Endodermal cell (in vitro differentiated cells): Measurements from ENCODE around the gene PTMA. TPM values are rescaled to one million over a fixed set of nuclear protein-coding genes. Genes with fewer than 3 reads are reported as not detected.
A peak's percentile ranks its signal among the peaks of the same experiment; 100 is the strongest.

Experiments
- DNase-seq: peaks from one replicate; pipeline ENCODE4 v3.0.0-alpha.2; 2017
- H3K27ac ChIP-seq: 2 replicates; pipeline ENCODE4 v1.5.1; 2013; ENCODE audit warnings: mild to moderate bottlenecking, low read depth, low read length, moderate library complexity
- H3K27me3 ChIP-seq: 2 replicates; pipeline ENCODE4 v1.6.1; 2013; ENCODE audit warnings: mild to moderate bottlenecking, low read length, moderate library complexity; ENCODE audit not compliant: insufficient read depth, control insufficient read depth, poor library complexity, severe bottlenecking
- H3K36me3 ChIP-seq: 2 replicates; pipeline ENCODE4 v1.7.0; 2013; ENCODE audit warnings: mild to moderate bottlenecking, low read length, moderate library complexity; ENCODE audit not compliant: control insufficient read depth, insufficient read depth
- H3K4me1 ChIP-seq: one replicate; pipeline ENCODE4 v1.7.0; 2013; ENCODE audit warnings: low read length; ENCODE audit not compliant: control insufficient read depth, insufficient read depth
- H3K4me3 ChIP-seq: 2 replicates; pipeline ENCODE4 v1.5.1; 2013; ENCODE audit warnings: mild to moderate bottlenecking, low read length, moderate library complexity
- H3K9ac ChIP-seq: 2 replicates; pipeline ENCODE4 v1.6.1; 2013; ENCODE audit warnings: mild to moderate bottlenecking, low read length, moderate library complexity; ENCODE audit not compliant: poor library complexity, severe bottlenecking; ENCODE audit errors: extremely low read depth
- H3K9me3 ChIP-seq: 2 replicates; pipeline ENCODE4 v1.6.1; 2013; ENCODE audit warnings: mild to moderate bottlenecking, low read length, moderate library complexity; ENCODE audit not compliant: control insufficient read depth
- H3K27ac Mint-ChIP-seq: 2 replicates; pipeline ENCODE4 v1.8.0; 2020; ENCODE audit warnings: mixed read lengths
- H3K27me3 Mint-ChIP-seq: 2 replicates; pipeline ENCODE4 v1.8.0; 2021; ENCODE audit warnings: mild to moderate bottlenecking, mixed read lengths; ENCODE audit not compliant: insufficient read depth
- H3K36me3 Mint-ChIP-seq: 2 replicates; pipeline ENCODE4 v1.8.0; 2020; ENCODE audit warnings: low read depth, mixed read lengths
- H3K4me1 Mint-ChIP-seq: 2 replicates; pipeline ENCODE4 v1.8.0; 2020; ENCODE audit warnings: mixed read lengths
- H3K4me3 Mint-ChIP-seq: 2 replicates; pipeline ENCODE4 v1.8.0; 2020; ENCODE audit warnings: mild to moderate bottlenecking, moderate library complexity, mixed read lengths
- H3K9me3 Mint-ChIP-seq: 2 replicates; pipeline ENCODE4 v1.8.0; 2020; ENCODE audit warnings: mild to moderate bottlenecking, mixed read lengths
- WGBS, 2 experiments: methylation state at CpG; one replicate each; pipeline versions ENCODE4 v1.1.5 to v1.1.7; 2013; ENCODE audit warnings: missing lambda C conversion rate in 2 of 2, mixed read lengths in 1 of 2; ENCODE audit not compliant: insufficient coverage in 1 of 2, insufficient read length in 1 of 2; 5-methylcytosine and 5-hydroxymethylcytosine counted together
- total RNA-seq, 2 donors: library from RNA; stranded (reverse); fragmentation: NEBNext Ultra II Directional in 1 of 2; extraction: Animal tissue kit (Norgen Biotek cat#: 25700) in 1 of 2; gene quantifications; 2 replicates in 1 of 2; 3 replicates in 1 of 2; pipeline ENCODE4 v1.2.1, GENCODE V29; 2021
- TF ChIP-seq, protein P1 (sequence below): fragments of 200-600 bp; sonication (generic); conservative IDR thresholded peaks from 2 replicates; pipeline ENCODE4 v1.5.0; 2021; ENCODE audit warnings: antibody characterized with exemption, mild to moderate bottlenecking

Gene PTMA
- total RNA-seq, 2 donors from 2014 or later: 1,233 to 1,450 TPM

DNA sequence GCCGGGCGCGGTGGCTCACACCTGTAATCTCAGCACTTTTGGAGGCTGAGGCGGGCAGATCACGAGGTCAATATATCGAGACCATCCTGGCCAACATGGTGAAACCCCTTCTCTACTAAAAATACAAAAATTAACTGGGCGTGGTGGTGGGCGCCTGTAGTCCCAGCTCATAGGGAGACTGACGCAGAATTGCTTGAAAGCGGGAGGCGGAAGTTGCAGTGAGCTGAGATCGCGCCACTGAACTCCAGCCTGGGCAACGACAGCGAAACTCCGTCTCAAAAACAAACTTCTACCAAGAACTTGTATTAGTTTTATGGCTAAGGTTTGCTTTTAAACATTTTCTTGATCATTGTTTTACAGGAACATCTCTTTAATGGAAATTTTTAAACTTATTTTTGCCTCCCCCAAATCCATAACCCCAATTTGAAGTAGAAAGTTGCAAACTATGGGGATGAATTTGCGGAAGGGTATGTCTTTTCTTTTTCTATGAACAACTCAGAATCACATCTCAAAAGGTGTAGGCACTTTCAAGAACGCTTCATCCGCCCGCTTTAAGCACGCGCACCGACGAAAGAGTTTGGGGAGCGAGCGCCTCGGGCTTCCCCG is 46.8 kb upstream of the PTMA start:
- H3K4me1 Mint-ChIP-seq: peaks cover 6% of the 10 kb centered on the region
- peak overlapping the region; percentile 68 for H3K9ac ChIP-seq
- H3K9me3 Mint-ChIP-seq: peaks cover 5% of the 10 kb centered on the region

DNA sequence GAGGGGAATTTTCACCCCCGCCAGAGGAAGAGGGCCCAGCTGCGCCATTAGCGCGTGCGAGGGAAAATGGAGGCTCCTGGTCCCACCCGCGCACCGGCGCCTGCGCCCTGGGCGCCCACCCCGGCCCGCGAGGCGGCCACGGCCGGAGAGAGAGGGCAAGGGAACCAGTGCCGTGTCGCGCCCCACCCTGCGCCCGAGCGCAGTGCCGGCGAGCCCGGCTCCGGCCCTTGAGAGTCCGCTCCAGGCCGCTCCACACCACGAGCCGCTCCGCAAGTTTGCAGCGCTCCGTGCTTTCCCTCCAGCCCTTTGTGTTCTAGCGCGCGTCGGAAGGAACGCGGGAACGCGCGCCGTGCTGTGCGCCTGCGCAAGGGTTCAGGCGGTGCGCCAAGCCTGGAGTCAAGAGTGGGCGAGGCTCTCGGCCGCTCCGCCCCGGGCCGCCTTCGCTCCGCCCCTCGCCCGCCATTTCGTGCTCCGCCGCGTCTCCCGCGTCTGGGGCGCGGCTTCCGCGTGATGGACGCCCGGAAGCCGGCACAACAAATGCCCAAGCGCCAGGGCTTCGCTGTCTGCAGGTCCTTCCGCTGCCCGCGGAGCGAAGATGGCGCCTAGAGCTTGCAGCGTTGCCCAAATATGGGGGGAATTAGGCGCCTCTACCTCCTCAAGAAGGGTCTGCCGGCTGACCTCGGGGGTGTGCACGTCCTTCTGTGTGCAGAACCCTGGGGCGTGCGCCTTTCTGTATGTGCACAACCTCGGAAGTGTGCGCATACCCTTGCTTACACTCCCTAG is 46.1 kb upstream of the PTMA start:
- H3K27ac Mint-ChIP-seq: peak overlapping the region; percentile 80
- no peaks in the 10 kb centered on the region for H3K36me3 ChIP-seq

More for the DNA sequence above, 46.8 kb upstream of the PTMA start:
- Mint-ChIP-seq H3K36me3 (no peaks in the 10 kb centered on the region), H3K27ac (peak overlapping the region; percentile 80), H3K4me3 (peak overlapping the region; percentile 46), H3K27me3 (peaks cover 9% of the 10 kb centered on the region)
- Histone ChIP-seq H3K4me3 (peak overlapping the region; percentile 67), H3K27me3 (no peaks in the 10 kb centered on the region), H3K36me3 (no peaks in the 10 kb centered on the region), H3K27ac (peak overlapping the region; percentile 49), H3K9me3 (no peaks in the 10 kb centered on the region), H3K4me1 (no peaks in the 10 kb centered on the region)
- TF ChIP-seq, protein P1, sequence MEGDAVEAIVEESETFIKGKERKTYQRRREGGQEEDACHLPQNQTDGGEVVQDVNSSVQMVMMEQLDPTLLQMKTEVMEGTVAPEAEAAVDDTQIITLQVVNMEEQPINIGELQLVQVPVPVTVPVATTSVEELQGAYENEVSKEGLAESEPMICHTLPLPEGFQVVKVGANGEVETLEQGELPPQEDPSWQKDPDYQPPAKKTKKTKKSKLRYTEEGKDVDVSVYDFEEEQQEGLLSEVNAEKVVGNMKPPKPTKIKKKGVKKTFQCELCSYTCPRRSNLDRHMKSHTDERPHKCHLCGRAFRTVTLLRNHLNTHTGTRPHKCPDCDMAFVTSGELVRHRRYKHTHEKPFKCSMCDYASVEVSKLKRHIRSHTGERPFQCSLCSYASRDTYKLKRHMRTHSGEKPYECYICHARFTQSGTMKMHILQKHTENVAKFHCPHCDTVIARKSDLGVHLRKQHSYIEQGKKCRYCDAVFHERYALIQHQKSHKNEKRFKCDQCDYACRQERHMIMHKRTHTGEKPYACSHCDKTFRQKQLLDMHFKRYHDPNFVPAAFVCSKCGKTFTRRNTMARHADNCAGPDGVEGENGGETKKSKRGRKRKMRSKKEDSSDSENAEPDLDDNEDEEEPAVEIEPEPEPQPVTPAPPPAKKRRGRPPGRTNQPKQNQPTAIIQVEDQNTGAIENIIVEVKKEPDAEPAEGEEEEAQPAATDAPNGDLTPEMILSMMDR: no peak
- 71 to 80% methylated on average over 25 to 28 of the region's 28 CpGs for whole genome bisulfite sequencing, 2 experiments
- no peak for DNase-seq

DNA sequence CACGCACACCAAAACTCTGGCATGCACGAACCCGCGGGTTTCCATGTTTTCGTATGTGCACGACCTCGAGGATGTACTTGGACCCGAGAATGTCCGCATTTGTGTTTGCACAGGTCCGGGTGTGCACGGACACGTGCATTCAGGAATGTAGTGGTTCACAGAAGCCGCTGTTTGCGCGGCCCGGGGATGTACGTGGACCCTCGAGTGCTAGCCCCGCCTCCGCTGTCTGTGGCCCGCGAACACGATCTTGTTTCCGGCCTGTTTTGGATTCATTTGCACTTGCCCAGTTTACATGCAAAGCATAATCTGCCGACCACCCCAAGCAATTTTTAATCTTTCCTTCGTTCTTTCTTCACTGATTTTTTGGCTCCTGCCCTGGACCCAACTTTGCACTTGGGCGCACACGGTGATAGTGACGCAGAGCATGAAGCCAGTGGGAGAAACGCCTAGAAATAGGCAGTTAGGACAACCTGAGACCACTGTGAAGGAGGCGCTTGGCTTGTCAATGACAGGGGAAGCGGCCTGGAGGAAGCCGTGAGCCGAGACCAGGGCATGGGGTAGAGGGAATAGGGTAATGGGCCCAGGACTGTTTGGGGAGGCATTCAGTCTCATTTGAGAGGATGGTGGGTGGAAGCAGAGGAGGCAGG is 45.4 kb upstream of the PTMA start:
- no peak for DNase-seq
- H3K36me3 Mint-ChIP-seq: no peaks in the 10 kb centered on the region
- TF ChIP-seq, protein P1: no peak
- Histone ChIP-seq H3K4me3 (peak overlapping the region; percentile 79), H3K4me1 (no peaks in the 10 kb centered on the region), H3K27me3 (no peaks in the 10 kb centered on the region), H3K36me3 (no peaks in the 10 kb centered on the region), H3K9me3 (no peaks in the 10 kb centered on the region), H3K27ac (no peak overlapping the region), H3K9ac (peak overlapping the region; percentile 15)
- H3K4me3 Mint-ChIP-seq: peak overlapping the region; percentile 46
- H3K9me3 Mint-ChIP-seq: peaks cover 5% of the 10 kb centered on the region
- peaks cover 8% of the 10 kb centered on the region for H3K4me1 Mint-ChIP-seq
- 96 to 97% methylated on average over 28 to 34 of the region's 34 CpGs for WGBS, 2 experiments
- H3K27me3 Mint-ChIP-seq: peaks cover 9% of the 10 kb centered on the region
- H3K27ac Mint-ChIP-seq: peak overlapping the region; percentile 61

More for the DNA sequence above, 46.1 kb upstream of the PTMA start:
- peak overlapping the region; percentile 46 for H3K4me3 Mint-ChIP-seq
- Histone ChIP-seq H3K27me3 (no peaks in the 10 kb centered on the region), H3K4me1 (no peaks in the 10 kb centered on the region), H3K4me3 (peak overlapping the region; percentile 79), H3K9ac (peak overlapping the region; percentile 68), H3K9me3 (no peaks in the 10 kb centered on the region), H3K27ac (peak overlapping the region; percentile 49)
- DNase-seq: peak; percentile 99
- H3K27me3 Mint-ChIP-seq: peaks cover 9% of the 10 kb centered on the region
- 12 to 37% methylated on average over 43 to 87 of the region's 87 CpGs for WGBS, 2 experiments
- H3K4me1 Mint-ChIP-seq: peaks cover 8% of the 10 kb centered on the region
- H3K9me3 Mint-ChIP-seq: peaks cover 5% of the 10 kb centered on the region
- TF ChIP-seq, protein P1: no peak
- H3K36me3 Mint-ChIP-seq: no peaks in the 10 kb centered on the region
